DOHH2 (cell line): ENCODE data around the gene PTGFRN.

Experiments used
- H3F3A ChIP-seq: fragments of 200-600 bp; sonication (generic), shearing (Covaris generic); 2 replicates; pipeline ENCODE4 v1.6.0; 2016; ENCODE audit warnings: antibody characterized with exemption, mild to moderate bottlenecking; ENCODE audit not compliant: control insufficient read depth, insufficient read depth
- H3K27ac ChIP-seq: fragments of 200-600 bp; sonication (generic); 2 replicates; pipeline ENCODE4 v1.5.1; 2014; ENCODE audit warnings: low read depth, mild to moderate bottlenecking, low read length, moderate library complexity
- H3K27me3 ChIP-seq: fragments of 200-600 bp; sonication (generic); 2 replicates; pipeline ENCODE4 v1.6.1; 2014; ENCODE audit warnings: mild to moderate bottlenecking, low read length, mixed read lengths; ENCODE audit not compliant: control insufficient read depth
- H3K36me3 ChIP-seq: fragments of 200-600 bp; sonication (generic); 2 replicates; pipeline ENCODE4 v1.6.1; 2014; ENCODE audit warnings: mild to moderate bottlenecking, low read length, moderate library complexity, mixed read lengths; ENCODE audit not compliant: control insufficient read depth
- H3K4me1 ChIP-seq: fragments of 200-600 bp; sonication (generic); 2 replicates; pipeline ENCODE4 v1.6.1; 2014; ENCODE audit warnings: mild to moderate bottlenecking, low read length, mixed read lengths; ENCODE audit not compliant: control insufficient read depth
- H3K4me2 ChIP-seq: fragments of 200-600 bp; sonication (generic); 2 replicates; pipeline ENCODE4 v1.6.0; 2014; ENCODE audit warnings: mild to moderate bottlenecking, low read length, moderate library complexity
- H3K4me3 ChIP-seq: fragments of 200-600 bp; sonication (generic); 2 replicates; pipeline ENCODE4 v1.5.1; 2014; ENCODE audit warnings: mild to moderate bottlenecking, low read length, mixed read lengths
- H3K79me2 ChIP-seq: fragments of 200-600 bp; sonication (generic); 2 replicates; pipeline ENCODE4 v1.6.1; 2014; ENCODE audit warnings: mild to moderate bottlenecking, low read length, mixed read lengths; ENCODE audit not compliant: control insufficient read depth
- H3K9me2 ChIP-seq: fragments of 200-600 bp; sonication (generic); replicated peaks from 2 replicates; pipeline ENCODE4 v1.6.1; 2014; ENCODE audit warnings: mild to moderate bottlenecking, low read length, mixed read lengths; ENCODE audit not compliant: control insufficient read depth
- H3K9me3 ChIP-seq: fragments of 200-600 bp; sonication (generic); 2 replicates; pipeline ENCODE4 v1.6.1; 2014; ENCODE audit warnings: antibody characterized with exemption, low read length, mixed read lengths; ENCODE audit not compliant: control insufficient read depth, insufficient read depth
- H4K20me1 ChIP-seq: fragments of 200-600 bp; sonication (generic); 2 replicates; pipeline ENCODE4 v1.6.0; 2014; ENCODE audit warnings: low read depth, mild to moderate bottlenecking, antibody characterized with exemption, low read length, moderate library complexity; ENCODE audit not compliant: control insufficient read depth, insufficient read depth
- CTCF ChIP-seq: fragments of 200-600 bp; sonication (generic); IDR thresholded peaks from one replicate; pipeline ENCODE4 v1.5.1; 2014; ENCODE audit warnings: antibody characterized with exemption, mild to moderate bottlenecking, low read depth, low read length; ENCODE audit not compliant: poor library complexity, severe bottlenecking
- EZH2phosphoT487 ChIP-seq: fragments of 200-600 bp; sonication (generic); IDR thresholded peaks from 2 replicates; pipeline ENCODE4 v1.6.1; 2017; ENCODE audit warnings: borderline replicate concordance, mild to moderate bottlenecking, antibody characterized with exemption, low read length, moderate library complexity, mixed read lengths

Gene PTGFRN

GRCh38 chr1:116886291-116886878 is 23.3 kb upstream of the PTGFRN start:
- no peaks in the 10 kb centered on the region for H3F3A ChIP-seq
- no peaks in the 10 kb centered on the region for H3K9me3 ChIP-seq
- H3K36me3 ChIP-seq: no peaks in the 10 kb centered on the region
- TF ChIP-seq EZH2phosphoT487 (no peak), CTCF (no peak)
- H3K27me3 ChIP-seq: peaks cover 8% of the 10 kb centered on the region
- H4K20me1 ChIP-seq: no peaks in the 10 kb centered on the region
- H3K4me3 ChIP-seq: no peak overlapping the region
- no peak overlapping the region for H3K4me2 ChIP-seq
- H3K9me2 ChIP-seq: no peaks in the 10 kb centered on the region
- no peaks in the 10 kb centered on the region for H3K4me1 ChIP-seq
- H3K27ac ChIP-seq: no peak overlapping the region
- no peaks in the 10 kb centered on the region for H3K79me2 ChIP-seq

DNA sequence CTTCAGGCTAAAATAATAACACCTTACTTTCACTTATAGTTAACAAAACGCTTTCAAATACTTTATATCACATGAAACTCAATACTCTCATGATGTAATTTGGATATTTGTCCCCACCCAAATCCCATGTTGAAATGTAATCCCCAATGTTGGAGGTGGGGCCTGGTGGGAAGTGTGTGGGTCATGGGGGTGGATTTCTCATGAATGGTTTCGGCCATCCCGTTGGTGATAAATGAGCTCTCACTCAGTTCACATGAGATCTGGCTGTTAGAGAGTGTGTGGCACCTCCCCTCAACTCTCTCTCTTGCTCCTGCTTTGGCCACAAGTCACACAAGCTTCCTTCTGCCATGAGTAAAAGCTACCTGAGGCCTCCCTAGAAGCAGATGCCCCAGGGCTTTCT is 22.5 kb upstream of the PTGFRN start:
- Histone ChIP-seq H4K20me1 (no peaks in the 10 kb centered on the region), H3F3A (no peaks in the 10 kb centered on the region), H3K27me3 (peaks cover 6% of the 10 kb centered on the region), H3K79me2 (no peaks in the 10 kb centered on the region), H3K9me3 (no peaks in the 10 kb centered on the region), H3K27ac (no peak overlapping the region), H3K9me2 (no peaks in the 10 kb centered on the region), H3K4me3 (no peak overlapping the region), H3K4me2 (no peak overlapping the region), H3K4me1 (no peaks in the 10 kb centered on the region), H3K36me3 (no peaks in the 10 kb centered on the region)
- no peak for TF ChIP-seq CTCF
- no peak for TF ChIP-seq EZH2phosphoT487

- Histone ChIP-seq H3K27ac (no peak overlapping the region), H3K4me3 (no peak overlapping the region), H3F3A (no peaks in the 10 kb centered on the region), H3K79me2 (no peaks in the 10 kb centered on the region), H3K4me2 (no peak overlapping the region), H3K4me1 (no peaks in the 10 kb centered on the region), H3K36me3 (no peaks in the 10 kb centered on the region), H4K20me1 (no peaks in the 10 kb centered on the region), H3K27me3 (peaks cover 3% of the 10 kb centered on the region; the same call in 1 of the 2 replicates), H3K9me2 (no peaks in the 10 kb centered on the region), H3K9me3 (peaks cover 6% of the 10 kb centered on the region; the same call in 1 of the 2 replicates)
- no peak for TF ChIP-seq EZH2phosphoT487
- no peak for TF ChIP-seq CTCF
These were observed 20.3 kb upstream of the PTGFRN start for GRCh38 chr1:116889380-116889779.
